HG02885 (cell line): ENCODE measurements around the gene C1QTNF9B.
A peak's percentile ranks its signal among the peaks of the same experiment; 100 is the strongest.

Experiments used
- ATAC-seq: cut with Tn5 transposase; IDR thresholded peaks from one replicate; pipeline ENCODE4 v1.9.1; 2021; ENCODE audit warnings: mild to moderate bottlenecking; ENCODE audit not compliant: unreplicated experiment, poor library complexity

The C1QTNF9B gene

GRCh38 chr13:23861310-23861709 lies 36.0 kb downstream of the C1QTNF9B start:
- no peak for ATAC-seq

- no peak for ATAC-seq
Measured at GRCh38 chr13:23859904-23860303, 37.4 kb downstream of the C1QTNF9B start.

- no peak for ATAC-seq
Measured at GRCh38 chr13:23859455-23859854, 37.8 kb downstream of the C1QTNF9B start.

GRCh38 chr13:23858546-23858945 lies 38.8 kb downstream of the C1QTNF9B start:
- ATAC-seq: no peak

GRCh38 chr13:23856008-23856750 lies 41.1 kb downstream of the C1QTNF9B start:
- no peak for ATAC-seq

GRCh38 chr13:23855360-23855759 lies 41.9 kb downstream of the C1QTNF9B start:
- ATAC-seq: no peak

GRCh38 chr13:23852351-23852750 lies 45.0 kb downstream of the C1QTNF9B start:
- ATAC-seq: no peak

- ATAC-seq: no peak
Measured at GRCh38 chr13:23851106-23851505, 46.2 kb downstream of the C1QTNF9B start.

GRCh38 chr13:23850134-23850533 lies 47.2 kb downstream of the C1QTNF9B start:
- no peak for ATAC-seq

- no peak for ATAC-seq
Measured at GRCh38 chr13:23849670-23850069, 47.6 kb downstream of the C1QTNF9B start.

- no peak for ATAC-seq
Measured at GRCh38 chr13:23848646-23849141, 48.6 kb downstream of the C1QTNF9B start.

- no peak for ATAC-seq
Measured at GRCh38 chr13:23848019-23848418, 49.3 kb downstream of the C1QTNF9B start.

GRCh38 chr13:23847497-23847896 lies 49.8 kb downstream of the C1QTNF9B start:
- ATAC-seq: no peak

- ATAC-seq: peak; percentile 31
Measured at GRCh38 chr13:23845105-23845725, 52.1 kb downstream of the C1QTNF9B start.

- no peak for ATAC-seq
Measured at GRCh38 chr13:23844132-23844531, 53.2 kb downstream of the C1QTNF9B start.

- ATAC-seq: no peak
Measured at GRCh38 chr13:23843436-23843835, 53.9 kb downstream of the C1QTNF9B start.

GRCh38 chr13:23842406-23842805 lies 54.9 kb downstream of the C1QTNF9B start:
- no peak for ATAC-seq
